WTC11 (cell line): Measurements from ENCODE around the gene RPN1. TPM values are rescaled to one million over a fixed set of nuclear protein-coding genes. Genes with fewer than 3 reads are reported as not detected.

ENCODE experiments used
- ATAC-seq: fragments of 200-7000 bp; cut with Tn5 transposase; 2 replicates; pipeline ENCODE4 v1.10.0; 2021; ENCODE audit warnings: mild to moderate bottlenecking, moderate library complexity
- CTCF ChIA-PET: fragments of 300-600 bp; sonication (Branson Sonifier 250); formaldehyde crosslinking; loops from one replicate; lab custom pipeline; 2021; ENCODE audit warnings: antibody characterized with exemption; lab: Charles Lee
- POLR2A ChIA-PET: fragments of 350-600 bp; sonication (Branson Sonifier 250); formaldehyde crosslinking; loops from one replicate; lab custom pipeline; 2021; ENCODE audit warnings: antibody characterized with exemption; lab: Charles Lee
- DNase-seq: peaks from one replicate; pipeline ENCODE4 v3.0.0; 2021; ENCODE audit warnings: low spot score
- H3K27ac Mint-ChIP-seq: 2 replicates; pipeline ENCODE4 v1.8.0; 2021; ENCODE audit warnings: mixed read lengths
- H3K27me3 Mint-ChIP-seq: 2 replicates; pipeline ENCODE4 v1.8.0; 2021; ENCODE audit warnings: low read depth, mild to moderate bottlenecking, moderate library complexity, mixed read lengths
- H3K36me3 Mint-ChIP-seq: 2 replicates; pipeline ENCODE4 v1.8.0; 2021; ENCODE audit warnings: mixed read lengths
- H3K4me1 Mint-ChIP-seq: 2 replicates; pipeline ENCODE4 v1.8.0; 2022; ENCODE audit warnings: mixed read lengths
- H3K4me3 Mint-ChIP-seq: 2 replicates; pipeline ENCODE4 v1.8.0; 2021; ENCODE audit warnings: mild to moderate bottlenecking, moderate library complexity, mixed read lengths
- H3K9me3 Mint-ChIP-seq: 2 replicates; pipeline ENCODE4 v1.8.0; 2021; ENCODE audit warnings: mixed read lengths
- ESRRA ChIP-seq: sonication (generic); formaldehyde crosslinking; IDR thresholded peaks from 2 replicates; pipeline ENCODE4 v1.8.1; 2022; ENCODE audit warnings: mild to moderate bottlenecking, missing genetic modification reagents, borderline replicate concordance
- GTF2I ChIP-seq: fragments of 250-450 bp; sonication (Bioruptor Pico); conservative IDR thresholded peaks from 2 replicates; pipeline ENCODE4 v1.4.0; 2021; ENCODE audit warnings: mild to moderate bottlenecking
- NR1H2 ChIP-seq: sonication (generic); formaldehyde crosslinking; IDR thresholded peaks from 2 replicates; pipeline ENCODE4 v1.9.0; 2021; ENCODE audit warnings: mild to moderate bottlenecking, moderate library complexity, missing genetic modification reagents
- PRRX2 ChIP-seq: fragments of 250-450 bp; sonication (Bioruptor Pico); IDR thresholded peaks from 2 replicates; pipeline ENCODE4 v1.8.0; 2021; ENCODE audit warnings: mild to moderate bottlenecking
- RELA ChIP-seq: sonication (generic); formaldehyde crosslinking; IDR thresholded peaks from 2 replicates; pipeline ENCODE4 v1.8.1; 2022; ENCODE audit warnings: missing genetic modification reagents, mild to moderate bottlenecking, borderline replicate concordance
- RORB ChIP-seq: fragments of 250-450 bp; sonication (Bioruptor Pico); IDR thresholded peaks from 2 replicates; pipeline ENCODE4 v1.9.0; 2021; ENCODE audit warnings: mild to moderate bottlenecking
- TEAD4 ChIP-seq: sonication (generic); formaldehyde crosslinking; IDR thresholded peaks from 2 replicates; pipeline ENCODE4 v1.8.0; 2022; ENCODE audit warnings: mild to moderate bottlenecking, missing genetic modification reagents
- ZBTB21 ChIP-seq: sonication (generic); formaldehyde crosslinking; IDR thresholded peaks from 2 replicates; pipeline ENCODE4 v1.8.1; 2023; ENCODE audit warnings: mild to moderate bottlenecking, missing genetic modification reagents, borderline replicate concordance
- ZNF121 ChIP-seq: sonication (generic); formaldehyde crosslinking; IDR thresholded peaks from 2 replicates; pipeline ENCODE4 v1.8.0; 2023; ENCODE audit warnings: missing genetic modification reagents
- ZNF138 ChIP-seq: sonication (generic); formaldehyde crosslinking; conservative IDR thresholded peaks from 2 replicates; pipeline ENCODE4 v1.8.1; 2022; ENCODE audit warnings: mild to moderate bottlenecking, moderate library complexity, missing genetic modification reagents
- ZNF219 ChIP-seq: sonication (generic); formaldehyde crosslinking; IDR thresholded peaks from 2 replicates; pipeline ENCODE4 v1.8.0; 2023; ENCODE audit warnings: missing genetic modification reagents, mild to moderate bottlenecking, borderline replicate concordance
- ZNF232 ChIP-seq: sonication (generic); formaldehyde crosslinking; IDR thresholded peaks from 2 replicates; pipeline ENCODE4 v1.8.0; 2022; ENCODE audit warnings: mild to moderate bottlenecking, missing genetic modification reagents
- ZNF317 ChIP-seq: sonication (generic); formaldehyde crosslinking; IDR thresholded peaks from 2 replicates; pipeline ENCODE4 v1.8.1; 2023; ENCODE audit warnings: low read depth, mild to moderate bottlenecking, moderate library complexity, missing genetic modification reagents, borderline replicate concordance
- ZNF423 ChIP-seq: fragments of 250-450 bp; sonication (Bioruptor Pico); IDR thresholded peaks from 2 replicates; pipeline ENCODE4 v2.1.2; 2022; ENCODE audit warnings: mild to moderate bottlenecking, moderate library complexity
- total RNA-seq: library from RNA; stranded (reverse); gene quantifications from 3 replicates; pipeline ENCODE4 v1.2.3, GENCODE V29; 2021
- TF ChIP-seq, protein P1 (sequence below): sonication (generic); formaldehyde crosslinking; IDR thresholded peaks from 2 replicates; pipeline ENCODE4 v1.8.0; 2023; ENCODE audit warnings: missing genetic modification reagents, mild to moderate bottlenecking, borderline replicate concordance
- TF ChIP-seq, protein P2 (sequence below): sonication (generic); formaldehyde crosslinking; IDR thresholded peaks from 2 replicates; pipeline ENCODE4 v1.8.0; 2023; ENCODE audit warnings: mild to moderate bottlenecking, missing genetic modification reagents
- TF ChIP-seq, protein P3 (sequence below): sonication (generic); formaldehyde crosslinking; IDR thresholded peaks from 2 replicates; pipeline ENCODE4 v1.8.0; 2022; ENCODE audit warnings: missing genetic modification reagents
- TF ChIP-seq, protein P4 (sequence below): sonication (generic); formaldehyde crosslinking; IDR thresholded peaks from 2 replicates; pipeline ENCODE4 v1.8.1; 2022; ENCODE audit warnings: low read depth, missing genetic modification reagents, borderline replicate concordance
- TF ChIP-seq, protein P5 (sequence below): sonication (generic); formaldehyde crosslinking; IDR thresholded peaks from 2 replicates; pipeline ENCODE4 v1.8.0; 2022; ENCODE audit warnings: mild to moderate bottlenecking, missing genetic modification reagents

The RPN1 gene
- total RNA-seq, 1 experiment from 2014 or later = 160 TPM

DNA sequence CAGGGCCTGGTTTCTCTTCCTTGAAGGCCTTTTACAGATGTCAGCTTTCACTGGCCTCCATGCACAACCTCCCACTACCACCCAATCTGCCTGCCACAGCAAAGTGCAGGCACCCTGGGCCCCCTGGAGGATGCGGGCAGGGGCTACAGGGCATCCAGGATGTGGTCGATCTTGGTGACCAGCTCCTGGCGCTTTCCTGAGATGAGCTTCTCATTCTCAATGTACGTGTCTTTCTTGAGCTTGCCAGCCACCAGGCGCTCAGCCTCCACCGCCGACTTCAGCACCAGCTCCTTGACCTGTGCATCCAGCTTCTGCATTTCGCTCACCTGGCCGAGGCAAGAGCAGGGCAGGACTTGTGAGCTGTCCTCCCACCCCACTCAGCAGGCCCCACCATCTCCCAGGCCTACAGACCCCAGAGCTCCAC, 30.3 kb downstream of the RPN1 start (continued):
- no peak for TF ChIP-seq TEAD4 (CRISPR knock-in tag)

DNA sequence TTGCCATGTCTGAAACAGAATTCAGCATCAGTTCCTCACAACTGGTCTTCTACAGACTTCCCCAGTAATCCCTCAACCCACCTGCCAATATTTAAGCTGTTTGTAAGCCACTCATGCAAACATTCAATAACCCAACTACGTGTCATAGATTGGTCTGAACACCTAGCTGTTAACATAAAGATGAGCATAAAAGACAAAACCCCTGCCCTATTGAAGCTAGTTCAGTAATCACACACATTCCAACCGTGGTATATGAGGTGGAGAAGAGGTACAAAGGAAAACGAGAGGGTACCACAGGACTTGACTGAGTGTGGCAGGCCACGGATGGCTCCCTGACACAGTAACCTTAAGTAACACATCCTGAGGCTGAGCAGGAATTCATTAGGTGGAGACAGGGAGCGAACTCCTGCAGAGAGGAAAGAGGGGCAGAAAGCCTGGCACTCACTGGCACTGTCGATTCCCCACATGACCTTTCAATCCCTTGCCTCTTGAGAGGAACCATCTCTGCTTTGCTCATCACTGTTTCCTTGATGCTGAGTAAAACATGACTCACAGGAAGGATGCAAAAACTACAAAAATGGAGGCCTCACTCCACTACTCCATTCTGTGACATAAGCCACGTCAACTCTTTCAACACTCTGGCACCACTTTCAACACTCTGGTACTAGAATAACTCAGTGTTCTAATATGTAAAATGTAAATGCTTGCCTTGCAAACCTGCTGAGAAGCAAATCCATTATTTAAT, 31.3 kb downstream of the RPN1 start:
- H3K27ac Mint-ChIP-seq = peak overlapping the region; percentile 84
- POLR2A ChIA-PET = no interaction called here

DNA sequence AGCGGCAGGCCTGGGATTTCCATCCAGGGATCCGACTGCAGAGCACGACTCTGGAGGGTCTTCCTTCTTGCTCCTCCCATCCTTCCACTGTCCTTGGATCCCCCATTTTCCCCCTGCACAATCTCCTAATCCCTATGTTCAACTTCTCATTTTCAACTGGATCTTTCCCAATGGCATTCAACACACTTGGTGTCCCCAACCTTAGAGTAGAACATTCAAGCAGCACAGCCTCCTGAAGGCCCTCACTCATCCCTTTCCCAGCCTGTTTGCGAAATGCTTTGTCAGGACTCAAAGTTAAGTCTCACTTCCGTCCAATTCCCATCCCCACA, 32.3 kb downstream of the RPN1 start:
- Mint-ChIP-seq H3K27ac (peak overlapping the region; percentile 84), H3K27me3 (no peaks in the 10 kb centered on the region), H3K36me3 (peaks cover 32% of the 10 kb centered on the region), H3K4me3 (peak overlapping the region; percentile 91), H3K9me3 (no peaks in the 10 kb centered on the region), H3K4me1 (peaks cover 14% of the 10 kb centered on the region)
- ATAC-seq (no peak), DNase-seq (no peak)
- ChIA-PET POLR2A (interaction anchor here (0.6 to 1.5 kb wide), 2 partner anchors 62 to 581 kb away, joined by 5 read pairs; no protein-coding TSS in a partner anchor), CTCF (interaction anchor here (0.7 to 2.9 kb wide), 30 partner anchors 10 to 375 kb away, joined by 3 to 55 read pairs (median 5); partner anchors contain the start of genes CFAP92 and RAB7A)
- TF ChIP-seq ZNF219 (CRISPR knock-in tag) = no peak
- no peak for TF ChIP-seq ZNF232 (CRISPR knock-in tag)
- TF ChIP-seq RORB (CRISPR knock-in tag) = no peak
- no peak for TF ChIP-seq ZNF138
- no peak for TF ChIP-seq RELA (CRISPR knock-in tag)
- TF ChIP-seq, protein P1, sequence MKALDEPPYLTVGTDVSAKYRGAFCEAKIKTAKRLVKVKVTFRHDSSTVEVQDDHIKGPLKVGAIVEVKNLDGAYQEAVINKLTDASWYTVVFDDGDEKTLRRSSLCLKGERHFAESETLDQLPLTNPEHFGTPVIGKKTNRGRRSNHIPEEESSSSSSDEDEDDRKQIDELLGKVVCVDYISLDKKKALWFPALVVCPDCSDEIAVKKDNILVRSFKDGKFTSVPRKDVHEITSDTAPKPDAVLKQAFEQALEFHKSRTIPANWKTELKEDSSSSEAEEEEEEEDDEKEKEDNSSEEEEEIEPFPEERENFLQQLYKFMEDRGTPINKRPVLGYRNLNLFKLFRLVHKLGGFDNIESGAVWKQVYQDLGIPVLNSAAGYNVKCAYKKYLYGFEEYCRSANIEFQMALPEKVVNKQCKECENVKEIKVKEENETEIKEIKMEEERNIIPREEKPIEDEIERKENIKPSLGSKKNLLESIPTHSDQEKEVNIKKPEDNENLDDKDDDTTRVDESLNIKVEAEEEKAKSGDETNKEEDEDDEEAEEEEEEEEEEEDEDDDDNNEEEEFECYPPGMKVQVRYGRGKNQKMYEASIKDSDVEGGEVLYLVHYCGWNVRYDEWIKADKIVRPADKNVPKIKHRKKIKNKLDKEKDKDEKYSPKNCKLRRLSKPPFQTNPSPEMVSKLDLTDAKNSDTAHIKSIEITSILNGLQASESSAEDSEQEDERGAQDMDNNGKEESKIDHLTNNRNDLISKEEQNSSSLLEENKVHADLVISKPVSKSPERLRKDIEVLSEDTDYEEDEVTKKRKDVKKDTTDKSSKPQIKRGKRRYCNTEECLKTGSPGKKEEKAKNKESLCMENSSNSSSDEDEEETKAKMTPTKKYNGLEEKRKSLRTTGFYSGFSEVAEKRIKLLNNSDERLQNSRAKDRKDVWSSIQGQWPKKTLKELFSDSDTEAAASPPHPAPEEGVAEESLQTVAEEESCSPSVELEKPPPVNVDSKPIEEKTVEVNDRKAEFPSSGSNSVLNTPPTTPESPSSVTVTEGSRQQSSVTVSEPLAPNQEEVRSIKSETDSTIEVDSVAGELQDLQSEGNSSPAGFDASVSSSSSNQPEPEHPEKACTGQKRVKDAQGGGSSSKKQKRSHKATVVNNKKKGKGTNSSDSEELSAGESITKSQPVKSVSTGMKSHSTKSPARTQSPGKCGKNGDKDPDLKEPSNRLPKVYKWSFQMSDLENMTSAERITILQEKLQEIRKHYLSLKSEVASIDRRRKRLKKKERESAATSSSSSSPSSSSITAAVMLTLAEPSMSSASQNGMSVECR (CRISPR knock-in tag) = no peak
- TF ChIP-seq, protein P2, sequence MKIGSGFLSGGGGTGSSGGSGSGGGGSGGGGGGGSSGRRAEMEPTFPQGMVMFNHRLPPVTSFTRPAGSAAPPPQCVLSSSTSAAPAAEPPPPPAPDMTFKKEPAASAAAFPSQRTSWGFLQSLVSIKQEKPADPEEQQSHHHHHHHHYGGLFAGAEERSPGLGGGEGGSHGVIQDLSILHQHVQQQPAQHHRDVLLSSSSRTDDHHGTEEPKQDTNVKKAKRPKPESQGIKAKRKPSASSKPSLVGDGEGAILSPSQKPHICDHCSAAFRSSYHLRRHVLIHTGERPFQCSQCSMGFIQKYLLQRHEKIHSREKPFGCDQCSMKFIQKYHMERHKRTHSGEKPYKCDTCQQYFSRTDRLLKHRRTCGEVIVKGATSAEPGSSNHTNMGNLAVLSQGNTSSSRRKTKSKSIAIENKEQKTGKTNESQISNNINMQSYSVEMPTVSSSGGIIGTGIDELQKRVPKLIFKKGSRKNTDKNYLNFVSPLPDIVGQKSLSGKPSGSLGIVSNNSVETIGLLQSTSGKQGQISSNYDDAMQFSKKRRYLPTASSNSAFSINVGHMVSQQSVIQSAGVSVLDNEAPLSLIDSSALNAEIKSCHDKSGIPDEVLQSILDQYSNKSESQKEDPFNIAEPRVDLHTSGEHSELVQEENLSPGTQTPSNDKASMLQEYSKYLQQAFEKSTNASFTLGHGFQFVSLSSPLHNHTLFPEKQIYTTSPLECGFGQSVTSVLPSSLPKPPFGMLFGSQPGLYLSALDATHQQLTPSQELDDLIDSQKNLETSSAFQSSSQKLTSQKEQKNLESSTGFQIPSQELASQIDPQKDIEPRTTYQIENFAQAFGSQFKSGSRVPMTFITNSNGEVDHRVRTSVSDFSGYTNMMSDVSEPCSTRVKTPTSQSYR (CRISPR knock-in tag) = no peak
- TF ChIP-seq, protein P3, sequence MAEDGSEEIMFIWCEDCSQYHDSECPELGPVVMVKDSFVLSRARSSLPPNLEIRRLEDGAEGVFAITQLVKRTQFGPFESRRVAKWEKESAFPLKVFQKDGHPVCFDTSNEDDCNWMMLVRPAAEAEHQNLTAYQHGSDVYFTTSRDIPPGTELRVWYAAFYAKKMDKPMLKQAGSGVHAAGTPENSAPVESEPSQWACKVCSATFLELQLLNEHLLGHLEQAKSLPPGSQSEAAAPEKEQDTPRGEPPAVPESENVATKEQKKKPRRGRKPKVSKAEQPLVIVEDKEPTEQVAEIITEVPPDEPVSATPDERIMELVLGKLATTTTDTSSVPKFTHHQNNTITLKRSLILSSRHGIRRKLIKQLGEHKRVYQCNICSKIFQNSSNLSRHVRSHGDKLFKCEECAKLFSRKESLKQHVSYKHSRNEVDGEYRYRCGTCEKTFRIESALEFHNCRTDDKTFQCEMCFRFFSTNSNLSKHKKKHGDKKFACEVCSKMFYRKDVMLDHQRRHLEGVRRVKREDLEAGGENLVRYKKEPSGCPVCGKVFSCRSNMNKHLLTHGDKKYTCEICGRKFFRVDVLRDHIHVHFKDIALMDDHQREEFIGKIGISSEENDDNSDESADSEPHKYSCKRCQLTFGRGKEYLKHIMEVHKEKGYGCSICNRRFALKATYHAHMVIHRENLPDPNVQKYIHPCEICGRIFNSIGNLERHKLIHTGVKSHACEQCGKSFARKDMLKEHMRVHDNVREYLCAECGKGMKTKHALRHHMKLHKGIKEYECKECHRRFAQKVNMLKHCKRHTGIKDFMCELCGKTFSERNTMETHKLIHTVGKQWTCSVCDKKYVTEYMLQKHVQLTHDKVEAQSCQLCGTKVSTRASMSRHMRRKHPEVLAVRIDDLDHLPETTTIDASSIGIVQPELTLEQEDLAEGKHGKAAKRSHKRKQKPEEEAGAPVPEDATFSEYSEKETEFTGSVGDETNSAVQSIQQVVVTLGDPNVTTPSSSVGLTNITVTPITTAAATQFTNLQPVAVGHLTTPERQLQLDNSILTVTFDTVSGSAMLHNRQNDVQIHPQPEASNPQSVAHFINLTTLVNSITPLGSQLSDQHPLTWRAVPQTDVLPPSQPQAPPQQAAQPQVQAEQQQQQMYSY = no peak
- TF ChIP-seq ZNF317 = no peak
- TF ChIP-seq PRRX2 = no peak
- TF ChIP-seq ESRRA (CRISPR knock-in tag) = no peak
- no peak for TF ChIP-seq ZNF121 (CRISPR knock-in tag)
- TF ChIP-seq ZNF423 = no peak
- TF ChIP-seq, protein P4, sequence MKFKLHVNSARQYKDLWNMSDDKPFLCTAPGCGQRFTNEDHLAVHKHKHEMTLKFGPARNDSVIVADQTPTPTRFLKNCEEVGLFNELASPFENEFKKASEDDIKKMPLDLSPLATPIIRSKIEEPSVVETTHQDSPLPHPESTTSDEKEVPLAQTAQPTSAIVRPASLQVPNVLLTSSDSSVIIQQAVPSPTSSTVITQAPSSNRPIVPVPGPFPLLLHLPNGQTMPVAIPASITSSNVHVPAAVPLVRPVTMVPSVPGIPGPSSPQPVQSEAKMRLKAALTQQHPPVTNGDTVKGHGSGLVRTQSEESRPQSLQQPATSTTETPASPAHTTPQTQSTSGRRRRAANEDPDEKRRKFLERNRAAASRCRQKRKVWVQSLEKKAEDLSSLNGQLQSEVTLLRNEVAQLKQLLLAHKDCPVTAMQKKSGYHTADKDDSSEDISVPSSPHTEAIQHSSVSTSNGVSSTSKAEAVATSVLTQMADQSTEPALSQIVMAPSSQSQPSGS (CRISPR knock-in tag) = no peak

More for the DNA sequence above, 31.3 kb downstream of the RPN1 start:
- Mint-ChIP-seq H3K36me3 (peaks cover 41% of the 10 kb centered on the region), H3K9me3 (no peaks in the 10 kb centered on the region), H3K4me3 (peak overlapping the region; percentile 91), H3K4me1 (peaks cover 14% of the 10 kb centered on the region), H3K27me3 (no peaks in the 10 kb centered on the region)
- ATAC-seq = no peak
- CTCF ChIA-PET = interaction anchor here (1.1 to 2.9 kb wide), 3 partner anchors 62 to 1013 kb away, joined by 4 to 19 read pairs (median 17); no protein-coding TSS in a partner anchor
- TF ChIP-seq, protein P4 (CRISPR knock-in tag) = no peak
- TF ChIP-seq, protein P5, sequence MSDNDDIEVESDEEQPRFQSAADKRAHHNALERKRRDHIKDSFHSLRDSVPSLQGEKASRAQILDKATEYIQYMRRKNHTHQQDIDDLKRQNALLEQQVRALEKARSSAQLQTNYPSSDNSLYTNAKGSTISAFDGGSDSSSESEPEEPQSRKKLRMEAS (CRISPR knock-in tag) = no peak
- TF ChIP-seq GTF2I (CRISPR knock-in tag) (no peak), NR1H2 (CRISPR knock-in tag) (no peak), ZBTB21 (CRISPR knock-in tag) (no peak)
- DNase-seq = no peak
